ENCODE results near the gene DCDC2B. TPM values are rescaled to one million over a fixed set of nuclear protein-coding genes. Genes with fewer than 3 reads are reported as not detected.

The DCDC2B gene
- total and polyA plus RNA-seq, 9 donors: 0.05 to 13.3 (median 0.30) TPM; not detected in 4

GRCh38 chr1:32194984-32195383, 13.9 kb upstream of the DCDC2B start:
- intact Hi-C loops (cut with DNase I): no loop called here
- DNase-seq: no peak
- Histone ChIP-seq H3K4me1 (ENCODE audit: insufficient read depth) (peaks cover 5% of the 10 kb centered on the region), H3K9me3 (no peaks in the 10 kb centered on the region), H3K4me3 (no peak overlapping the region), H3K36me3 (no peaks in the 10 kb centered on the region), H3K27me3 (no peaks in the 10 kb centered on the region), H3K27ac (no peak overlapping the region)
- TF ChIP-seq POLR2A (IDR thresholded peaks at IDR 0.05) (no peak), EP300 (IDR thresholded peaks at IDR 0.05) (no peak)
- TF ChIP-seq, protein P1, sequence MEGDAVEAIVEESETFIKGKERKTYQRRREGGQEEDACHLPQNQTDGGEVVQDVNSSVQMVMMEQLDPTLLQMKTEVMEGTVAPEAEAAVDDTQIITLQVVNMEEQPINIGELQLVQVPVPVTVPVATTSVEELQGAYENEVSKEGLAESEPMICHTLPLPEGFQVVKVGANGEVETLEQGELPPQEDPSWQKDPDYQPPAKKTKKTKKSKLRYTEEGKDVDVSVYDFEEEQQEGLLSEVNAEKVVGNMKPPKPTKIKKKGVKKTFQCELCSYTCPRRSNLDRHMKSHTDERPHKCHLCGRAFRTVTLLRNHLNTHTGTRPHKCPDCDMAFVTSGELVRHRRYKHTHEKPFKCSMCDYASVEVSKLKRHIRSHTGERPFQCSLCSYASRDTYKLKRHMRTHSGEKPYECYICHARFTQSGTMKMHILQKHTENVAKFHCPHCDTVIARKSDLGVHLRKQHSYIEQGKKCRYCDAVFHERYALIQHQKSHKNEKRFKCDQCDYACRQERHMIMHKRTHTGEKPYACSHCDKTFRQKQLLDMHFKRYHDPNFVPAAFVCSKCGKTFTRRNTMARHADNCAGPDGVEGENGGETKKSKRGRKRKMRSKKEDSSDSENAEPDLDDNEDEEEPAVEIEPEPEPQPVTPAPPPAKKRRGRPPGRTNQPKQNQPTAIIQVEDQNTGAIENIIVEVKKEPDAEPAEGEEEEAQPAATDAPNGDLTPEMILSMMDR (IDR thresholded peaks at IDR 0.05): no peak
- WGBS, 3 donors: 93 to 96% (median 93%) methylated on average over 6 of the region's 6 CpGs

GRCh38 chr1:32195531-32195930, 13.4 kb upstream of the DCDC2B start:
- Histone ChIP-seq H3K9me3 (no peaks in the 10 kb centered on the region), H3K4me1 (ENCODE audit: insufficient read depth) (peaks cover 5% of the 10 kb centered on the region), H3K36me3 (no peaks in the 10 kb centered on the region), H3K27ac (no peak overlapping the region), H3K27me3 (no peaks in the 10 kb centered on the region), H3K4me3 (no peak overlapping the region)
- intact Hi-C loops (cut with DNase I): no loop called here
- TF ChIP-seq, protein P1 (IDR thresholded peaks at IDR 0.05): no peak
- no peak for TF ChIP-seq POLR2A (IDR thresholded peaks at IDR 0.05)
- no peak for TF ChIP-seq EP300 (IDR thresholded peaks at IDR 0.05)
- no peak for DNase-seq
- 79 to 82% (median 81%) methylated on average over 3 of the region's 3 CpGs for WGBS, 3 donors

DNA sequence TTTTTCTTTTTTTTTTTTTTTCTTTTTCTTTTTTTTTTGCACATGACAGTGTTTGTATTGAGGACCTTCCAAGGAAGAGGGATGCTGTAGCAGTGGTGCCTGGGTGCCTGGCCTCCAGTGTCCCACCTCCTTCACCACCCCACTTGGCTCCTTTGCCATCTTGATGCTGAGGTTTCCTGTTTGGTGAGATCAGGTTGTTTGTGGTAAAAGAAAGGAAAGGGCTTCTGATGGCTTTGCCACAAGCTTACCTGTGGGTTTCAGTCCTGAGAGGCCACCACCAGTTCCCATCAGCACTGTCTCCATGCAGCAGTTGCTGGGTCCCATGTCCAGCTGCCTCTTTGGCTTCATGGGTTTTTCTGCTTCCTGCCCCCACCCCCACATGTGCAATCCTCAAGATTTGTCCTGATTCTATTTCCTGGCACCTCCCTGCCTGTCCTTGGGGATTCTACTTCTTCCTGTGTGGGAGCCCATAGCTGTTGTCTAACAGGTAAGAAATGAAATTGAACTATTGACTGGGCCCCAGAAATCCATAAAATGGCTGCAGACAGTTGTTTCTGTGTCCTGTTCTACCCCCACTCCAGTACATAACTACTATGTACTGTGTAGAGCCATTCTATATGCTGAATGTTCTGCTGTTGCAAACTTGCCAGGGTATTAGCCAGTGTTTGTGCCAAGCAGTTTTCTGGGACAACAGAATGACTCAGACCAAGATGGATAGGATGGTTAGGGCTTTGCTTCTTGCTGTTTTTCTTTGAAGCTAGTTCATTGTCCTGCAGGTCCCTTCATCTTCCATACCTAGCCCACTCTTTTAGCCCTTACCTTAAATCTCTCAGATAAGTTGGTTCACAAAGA, 12.7 kb upstream of the DCDC2B start:
- H3K4me3 ChIP-seq: no peak overlapping the region
- intact Hi-C loops (cut with DNase I): no loop called here
- peaks cover 5% of the 10 kb centered on the region for H3K4me1 ChIP-seq (ENCODE audit: insufficient read depth)
- no peak for TF ChIP-seq EP300 (IDR thresholded peaks at IDR 0.05)
- TF ChIP-seq, protein P1 (IDR thresholded peaks at IDR 0.05): no peak
- TF ChIP-seq POLR2A (IDR thresholded peaks at IDR 0.05): no peak
- no peak for DNase-seq
- no peak overlapping the region for H3K27ac ChIP-seq
- H3K27me3 ChIP-seq: no peaks in the 10 kb centered on the region
- H3K36me3 ChIP-seq: no peaks in the 10 kb centered on the region
- no peaks in the 10 kb centered on the region for H3K9me3 ChIP-seq

DNA sequence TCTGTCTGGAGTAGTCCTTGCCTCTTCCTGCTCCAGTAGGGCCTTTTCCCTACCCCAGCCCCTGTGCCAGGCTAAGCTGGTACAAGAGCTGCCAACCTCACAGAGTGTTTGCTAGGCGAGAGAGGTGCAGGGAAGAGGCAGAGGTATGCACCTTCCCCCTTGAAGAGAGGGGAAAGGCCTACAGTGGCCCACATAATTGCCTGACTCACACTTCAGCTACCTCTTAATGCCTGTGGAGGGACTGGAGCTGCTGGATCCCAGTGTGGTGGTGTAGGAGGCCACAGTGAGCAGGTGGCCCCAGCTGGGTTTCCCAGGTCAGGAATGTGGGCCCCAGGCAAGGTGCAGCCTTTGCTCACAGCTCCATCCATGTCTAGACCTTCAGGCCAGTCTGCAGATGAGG, 11.8 kb upstream of the DCDC2B start:
- H3K4me1 ChIP-seq (ENCODE audit: insufficient read depth): peaks cover 12% of the 10 kb centered on the region
- no peak for DNase-seq
- no peaks in the 10 kb centered on the region for H3K36me3 ChIP-seq
- no peaks in the 10 kb centered on the region for H3K9me3 ChIP-seq
- H3K27me3 ChIP-seq: no peaks in the 10 kb centered on the region
- H3K4me3 ChIP-seq: no peak overlapping the region
- intact Hi-C loops (cut with DNase I): no loop called here
- no peak overlapping the region for H3K27ac ChIP-seq
- 77 to 93% (median 82%) methylated on average over 1 of the region's 1 CpG for WGBS, 3 donors
- no peak for TF ChIP-seq POLR2A (IDR thresholded peaks at IDR 0.05)
- TF ChIP-seq, protein P1 (IDR thresholded peaks at IDR 0.05): no peak
- TF ChIP-seq EP300 (IDR thresholded peaks at IDR 0.05): no peak

Data from ovary (tissue), 9 donors.